Measurements from ENCODE around the gene PDLIM7. TPM values are rescaled to one million over a fixed set of nuclear protein-coding genes. Genes with fewer than 3 reads are reported as not detected.

PDLIM7 gene
- total and polyA plus RNA-seq, 11 donors = 36.3 to 124 (median 52.5) TPM

Other genes with a start within 250 kb of the PDLIM7 start
- gene RAB24, start 193.9 kb downstream of the PDLIM7 start, total RNA-seq = 10 to 100 TPM; 11.6 to 27.5 (median 18.9) TPM
- 10 to 100 TPM; 23.8 to 28.3 TPM for gene RAB24, start 193.9 kb downstream of the PDLIM7 start, polyA plus RNA-seq
- gene PRELID1, start 193.8 kb downstream of the PDLIM7 start, total RNA-seq = 10 to 100 TPM; 30.3 to 80.6 (median 42.4) TPM
- 100 to 1,000 TPM in 1 of 2 donors, 10 to 100 TPM in 1; 33.8 to 160 TPM for gene PRELID1, start 193.8 kb downstream of the PDLIM7 start, polyA plus RNA-seq
- gene MXD3, start 185.7 kb downstream of the PDLIM7 start, total RNA-seq = 1 to 10 TPM in 8 of 9 donors, under 1 TPM in 1; 0.52 to 9.1 (median 3.1) TPM
- 1 to 10 TPM; 1.3 to 2.5 TPM for gene MXD3, start 185.7 kb downstream of the PDLIM7 start, polyA plus RNA-seq
- gene LMAN2, start 145.9 kb downstream of the PDLIM7 start, total RNA-seq = 100 to 1,000 TPM in 3 of 9 donors, 10 to 100 TPM in 6; 50.2 to 155 (median 63.6) TPM
- gene LMAN2, start 145.9 kb downstream of the PDLIM7 start, polyA plus RNA-seq = 100 to 1,000 TPM in 1 of 2 donors, 10 to 100 TPM in 1; 43.3 to 313 TPM
- gene RGS14, start 139.7 kb downstream of the PDLIM7 start, total RNA-seq = 10 to 100 TPM in 1 of 9 donors, 1 to 10 TPM in 8; 1.3 to 10.7 (median 2.9) TPM
- 1 to 10 TPM; 3.7 to 4.9 TPM for gene RGS14, start 139.7 kb downstream of the PDLIM7 start, polyA plus RNA-seq
- not detected for gene SLC34A1, start 113.2 kb downstream of the PDLIM7 start, total RNA-seq
- gene SLC34A1, start 113.2 kb downstream of the PDLIM7 start, polyA plus RNA-seq = not detected
- not detected for gene PFN3, start 96.9 kb downstream of the PDLIM7 start, total RNA-seq
- not detected for gene PFN3, start 96.9 kb downstream of the PDLIM7 start, polyA plus RNA-seq
- gene F12, start 88.0 kb downstream of the PDLIM7 start, total RNA-seq = under 1 TPM in 1 of 9 donors, not detected in 8; 0.56 TPM
- gene F12, start 88.0 kb downstream of the PDLIM7 start, polyA plus RNA-seq = under 1 TPM in 1 of 2 donors, not detected in 1; 0.29 TPM
- gene GRK6, start 70.9 kb downstream of the PDLIM7 start, total RNA-seq = 10 to 100 TPM; 12.8 to 33.2 (median 17.3) TPM
- 10 to 100 TPM in 1 of 2 donors, 1 to 10 TPM in 1; 6.8 to 29.5 TPM for gene GRK6, start 70.9 kb downstream of the PDLIM7 start, polyA plus RNA-seq
- gene PRR7, start 50.8 kb downstream of the PDLIM7 start, total RNA-seq = 1 to 10 TPM in 8 of 9 donors, under 1 TPM in 1; 0.82 to 5.0 (median 1.8) TPM
- gene PRR7, start 50.8 kb downstream of the PDLIM7 start, polyA plus RNA-seq = 1 to 10 TPM; 1.4 to 1.5 TPM
- 10 to 100 TPM; 12.3 to 60.7 (median 23.3) TPM for gene DBN1, start 24.0 kb downstream of the PDLIM7 start, total RNA-seq
- gene DBN1, start 24.0 kb downstream of the PDLIM7 start, polyA plus RNA-seq = 10 to 100 TPM; 13.2 to 28.1 TPM
- 10 to 100 TPM in 1 of 9 donors, 1 to 10 TPM in 7, under 1 TPM in 1; 0.77 to 23.8 (median 2.7) TPM for gene DOK3, start 12.2 kb upstream of the PDLIM7 start, total RNA-seq
- gene DOK3, start 12.2 kb upstream of the PDLIM7 start, polyA plus RNA-seq = 1 to 10 TPM; 1.1 to 3.0 TPM
- 10 to 100 TPM; 24.4 to 53.8 (median 37.7) TPM for gene DDX41, start 19.4 kb upstream of the PDLIM7 start, total RNA-seq
- 10 to 100 TPM; 33.0 to 65.4 TPM for gene DDX41, start 19.4 kb upstream of the PDLIM7 start, polyA plus RNA-seq
- gene FAM193B, start 57.0 kb upstream of the PDLIM7 start, total RNA-seq = 10 to 100 TPM; 13.1 to 34.4 (median 20.2) TPM
- 10 to 100 TPM; 17.4 to 58.9 TPM for gene FAM193B, start 57.0 kb upstream of the PDLIM7 start, polyA plus RNA-seq
- 100 to 1,000 TPM in 2 of 9 donors, 10 to 100 TPM in 7; 46.2 to 138 (median 77.0) TPM for gene TMED9, start 94.6 kb upstream of the PDLIM7 start, total RNA-seq
- gene TMED9, start 94.6 kb upstream of the PDLIM7 start, polyA plus RNA-seq = 100 to 1,000 TPM in 1 of 2 donors, 10 to 100 TPM in 1; 62.8 to 321 TPM
- 10 to 100 TPM; 10.5 to 23.5 (median 17.7) TPM for gene B4GALT7, start 102.5 kb upstream of the PDLIM7 start, total RNA-seq
- gene B4GALT7, start 102.5 kb upstream of the PDLIM7 start, polyA plus RNA-seq = 10 to 100 TPM; 18.4 to 24.7 TPM

All from heart left ventricle (tissue), 11 donors.